ENCODE measurements around the gene FRAT2. TPM values are rescaled to one million over a fixed set of nuclear protein-coding genes. Genes with fewer than 3 reads are reported as not detected.

Gene FRAT2
- total and polyA plus RNA-seq, 2 of the 13 experiments (the other 11 are each of a cell fraction or from before 2014, with no cell fraction given), result 7.2 to 14.1 TPM

- TF ChIP-seq ZBTB8A (CRISPR knock-in tag; IDR thresholded peaks at IDR 0.05; ENCODE audit: borderline replicate concordance, low read depth) (no peak), ZNF674 (CRISPR knock-in tag; IDR thresholded peaks at IDR 0.05; ENCODE audit: low read depth) (no peak), TAF1 (CRISPR knock-in tag; IDR thresholded peaks at IDR 0.05) (no peak), ZNF124 (CRISPR knock-in tag; IDR thresholded peaks at IDR 0.05) (peak; percentile 31; the same call in 1 of the 2 replicates), SKI (IDR thresholded peaks at IDR 0.05; ENCODE audit: partially characterized antibody) (no peak), ZNF142 (CRISPR knock-in tag; IDR thresholded peaks at IDR 0.05) (0 out of 2 replicates have a peak, but pooled peaks have one; percentile 64), ISX (CRISPR knock-in tag; conservative IDR thresholded peaks at IDR 0.05) (no peak), PLSCR1 (CRISPR knock-in tag; IDR thresholded peaks at IDR 0.05; ENCODE audit: borderline replicate concordance) (no peak), ZFX (CRISPR knock-in tag; IDR thresholded peaks at IDR 0.05; ENCODE audit: low read depth) (peak; percentile 67)
- TF ChIP-seq, protein P1, sequence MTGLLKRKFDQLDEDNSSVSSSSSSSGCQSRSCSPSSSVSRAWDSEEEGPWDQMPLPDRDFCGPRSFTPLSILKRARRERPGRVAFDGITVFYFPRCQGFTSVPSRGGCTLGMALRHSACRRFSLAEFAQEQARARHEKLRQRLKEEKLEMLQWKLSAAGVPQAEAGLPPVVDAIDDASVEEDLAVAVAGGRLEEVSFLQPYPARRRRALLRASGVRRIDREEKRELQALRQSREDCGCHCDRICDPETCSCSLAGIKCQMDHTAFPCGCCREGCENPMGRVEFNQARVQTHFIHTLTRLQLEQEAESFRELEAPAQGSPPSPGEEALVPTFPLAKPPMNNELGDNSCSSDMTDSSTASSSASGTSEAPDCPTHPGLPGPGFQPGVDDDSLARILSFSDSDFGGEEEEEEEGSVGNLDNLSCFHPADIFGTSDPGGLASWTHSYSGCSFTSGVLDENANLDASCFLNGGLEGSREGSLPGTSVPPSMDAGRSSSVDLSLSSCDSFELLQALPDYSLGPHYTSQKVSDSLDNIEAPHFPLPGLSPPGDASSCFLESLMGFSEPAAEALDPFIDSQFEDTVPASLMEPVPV (CRISPR knock-in tag; IDR thresholded peaks at IDR 0.05), result peak; percentile 38; the same call in 1 of the 2 replicates
- TF ChIP-seq, protein P2, sequence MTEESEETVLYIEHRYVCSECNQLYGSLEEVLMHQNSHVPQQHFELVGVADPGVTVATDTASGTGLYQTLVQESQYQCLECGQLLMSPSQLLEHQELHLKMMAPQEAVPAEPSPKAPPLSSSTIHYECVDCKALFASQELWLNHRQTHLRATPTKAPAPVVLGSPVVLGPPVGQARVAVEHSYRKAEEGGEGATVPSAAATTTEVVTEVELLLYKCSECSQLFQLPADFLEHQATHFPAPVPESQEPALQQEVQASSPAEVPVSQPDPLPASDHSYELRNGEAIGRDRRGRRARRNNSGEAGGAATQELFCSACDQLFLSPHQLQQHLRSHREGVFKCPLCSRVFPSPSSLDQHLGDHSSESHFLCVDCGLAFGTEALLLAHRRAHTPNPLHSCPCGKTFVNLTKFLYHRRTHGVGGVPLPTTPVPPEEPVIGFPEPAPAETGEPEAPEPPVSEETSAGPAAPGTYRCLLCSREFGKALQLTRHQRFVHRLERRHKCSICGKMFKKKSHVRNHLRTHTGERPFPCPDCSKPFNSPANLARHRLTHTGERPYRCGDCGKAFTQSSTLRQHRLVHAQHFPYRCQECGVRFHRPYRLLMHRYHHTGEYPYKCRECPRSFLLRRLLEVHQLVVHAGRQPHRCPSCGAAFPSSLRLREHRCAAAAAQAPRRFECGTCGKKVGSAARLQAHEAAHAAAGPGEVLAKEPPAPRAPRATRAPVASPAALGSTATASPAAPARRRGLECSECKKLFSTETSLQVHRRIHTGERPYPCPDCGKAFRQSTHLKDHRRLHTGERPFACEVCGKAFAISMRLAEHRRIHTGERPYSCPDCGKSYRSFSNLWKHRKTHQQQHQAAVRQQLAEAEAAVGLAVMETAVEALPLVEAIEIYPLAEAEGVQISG (CRISPR knock-in tag; IDR thresholded peaks at IDR 0.05), result peak; percentile 62
- TF ChIP-seq, protein P3, sequence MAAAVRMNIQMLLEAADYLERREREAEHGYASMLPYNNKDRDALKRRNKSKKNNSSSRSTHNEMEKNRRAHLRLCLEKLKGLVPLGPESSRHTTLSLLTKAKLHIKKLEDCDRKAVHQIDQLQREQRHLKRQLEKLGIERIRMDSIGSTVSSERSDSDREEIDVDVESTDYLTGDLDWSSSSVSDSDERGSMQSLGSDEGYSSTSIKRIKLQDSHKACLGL (CRISPR knock-in tag; IDR thresholded peaks at IDR 0.05), result no peak
- TF ChIP-seq, protein P4, sequence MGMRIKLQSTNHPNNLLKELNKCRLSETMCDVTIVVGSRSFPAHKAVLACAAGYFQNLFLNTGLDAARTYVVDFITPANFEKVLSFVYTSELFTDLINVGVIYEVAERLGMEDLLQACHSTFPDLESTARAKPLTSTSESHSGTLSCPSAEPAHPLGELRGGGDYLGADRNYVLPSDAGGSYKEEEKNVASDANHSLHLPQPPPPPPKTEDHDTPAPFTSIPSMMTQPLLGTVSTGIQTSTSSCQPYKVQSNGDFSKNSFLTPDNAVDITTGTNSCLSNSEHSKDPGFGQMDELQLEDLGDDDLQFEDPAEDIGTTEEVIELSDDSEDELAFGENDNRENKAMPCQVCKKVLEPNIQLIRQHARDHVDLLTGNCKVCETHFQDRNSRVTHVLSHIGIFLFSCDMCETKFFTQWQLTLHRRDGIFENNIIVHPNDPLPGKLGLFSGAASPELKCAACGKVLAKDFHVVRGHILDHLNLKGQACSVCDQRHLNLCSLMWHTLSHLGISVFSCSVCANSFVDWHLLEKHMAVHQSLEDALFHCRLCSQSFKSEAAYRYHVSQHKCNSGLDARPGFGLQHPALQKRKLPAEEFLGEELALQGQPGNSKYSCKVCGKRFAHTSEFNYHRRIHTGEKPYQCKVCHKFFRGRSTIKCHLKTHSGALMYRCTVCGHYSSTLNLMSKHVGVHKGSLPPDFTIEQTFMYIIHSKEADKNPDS (CRISPR knock-in tag; IDR thresholded peaks at IDR 0.05), result peak; percentile 89
Measured at GRCh38 chr10:97327348-97328294, 6.9 kb downstream of the FRAT2 start (continued).
